NCI-H1694 (cell line): ENCODE measurements around the gene IL18R1.

Experiments
- DNase-seq: peaks from one replicate; lab custom pipeline; 2025; lab: John Stamatoyannopoulos, UW

Gene IL18R1

DNA sequence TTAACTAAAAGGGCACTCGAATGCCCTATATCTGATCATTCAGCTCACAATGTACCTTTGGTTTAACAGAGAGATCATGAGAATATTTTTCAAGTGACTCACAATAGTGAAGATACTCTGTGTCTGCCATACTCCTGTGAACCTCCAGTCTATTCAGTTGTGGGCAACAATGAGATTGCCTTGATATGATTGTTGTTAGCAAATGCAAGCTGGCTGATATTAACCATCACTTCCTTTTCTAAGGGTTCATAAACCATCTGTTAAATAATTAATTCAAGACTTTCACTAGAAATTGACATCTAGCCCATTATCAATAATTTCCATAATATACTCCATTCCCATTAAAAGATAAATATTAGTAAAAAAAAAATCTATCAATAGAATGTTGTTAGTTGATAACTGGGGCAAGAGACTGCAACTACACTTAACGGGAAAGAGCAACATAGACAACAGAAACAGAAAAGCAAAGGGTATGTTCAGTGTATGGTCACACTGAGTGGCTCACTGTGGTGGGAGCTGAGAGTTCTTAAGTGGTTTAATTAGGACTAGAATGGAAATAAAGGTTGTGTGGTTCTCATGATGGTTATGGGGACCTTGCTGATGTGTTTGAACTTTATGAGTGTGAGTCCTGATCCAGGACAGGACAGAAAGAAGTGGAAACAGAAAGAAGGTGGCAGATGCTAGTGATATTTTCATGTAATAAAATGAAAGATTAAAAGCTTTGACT, 79.2 kb downstream of the IL18R1 start:
- no peak for DNase-seq

- no peak for DNase-seq
Observed at GRCh38 chr2:102435741-102436140, 80.1 kb downstream of the IL18R1 start.

GRCh38 chr2:102436323-102436722, 80.7 kb downstream of the IL18R1 start:
- no peak for DNase-seq

- DNase-seq = no peak
Observed at GRCh38 chr2:102437122-102437521, 81.5 kb downstream of the IL18R1 start.

- no peak for DNase-seq
Observed at GRCh38 chr2:102438111-102438510, 82.5 kb downstream of the IL18R1 start.

- DNase-seq = no peak
Observed at GRCh38 chr2:102438578-102438977, 83.0 kb downstream of the IL18R1 start.

DNA sequence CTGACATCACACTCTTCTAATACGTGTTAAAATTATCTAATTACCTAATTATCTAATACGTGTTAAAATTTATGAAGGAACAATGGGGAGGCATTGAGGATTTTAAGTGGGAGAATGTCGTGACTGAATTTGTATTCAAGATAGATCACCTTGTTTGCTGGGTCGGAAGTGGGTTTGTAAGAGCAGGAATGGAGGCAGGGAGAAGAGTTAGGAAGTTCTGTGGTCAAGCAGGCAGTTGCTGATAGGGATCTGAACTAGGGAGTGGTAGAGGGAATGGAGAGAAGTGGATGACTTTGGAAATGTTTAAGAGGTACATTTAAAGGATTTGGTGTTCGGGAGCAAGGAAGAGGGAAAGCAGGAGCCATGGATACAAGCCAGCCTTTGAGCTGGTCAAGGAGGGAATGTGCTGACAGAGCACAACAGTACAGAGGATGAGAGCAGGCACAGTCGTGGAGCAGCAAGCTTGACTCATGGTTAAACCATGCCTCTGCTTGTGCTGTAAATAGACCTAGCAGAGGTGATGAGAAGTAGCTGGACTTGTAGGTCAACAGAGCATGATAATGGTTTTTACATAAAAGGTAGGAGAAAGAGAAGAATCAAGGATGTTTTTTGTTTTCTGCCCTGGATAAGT, 83.6 kb downstream of the IL18R1 start:
- DNase-seq = no peak

- DNase-seq = peak; percentile 6
Observed at GRCh38 chr2:102442967-102443828, 87.6 kb downstream of the IL18R1 start.

- no peak for DNase-seq
Observed at GRCh38 chr2:102444233-102444632, 88.6 kb downstream of the IL18R1 start.

- no peak for DNase-seq
Observed at GRCh38 chr2:102446936-102447335, 91.3 kb downstream of the IL18R1 start.
